NCI-H446 (cell line): ENCODE data around the gene ATP8B3.
A peak's percentile ranks its signal among the peaks of the same experiment; 100 is the strongest.

Source experiments
- DNase-seq, 2 experiments: peaks; one replicate each; lab custom pipeline; 2025; lab: John Stamatoyannopoulos, UW

Gene ATP8B3

GRCh38 chr19:1816530-1817298, 4.6 kb upstream of the ATP8B3 start:
- no peak for DNase-seq

- no peak for DNase-seq
Observed at GRCh38 chr19:1815605-1816529, 3.8 kb upstream of the ATP8B3 start.

- DNase-seq, result no peak
Observed at GRCh38 chr19:1814833-1815604, 2.9 kb upstream of the ATP8B3 start.

- no peak for DNase-seq
Observed at GRCh38 chr19:1814391-1814790, 2.3 kb upstream of the ATP8B3 start.

- DNase-seq, result no peak
Observed at GRCh38 chr19:1813192-1814182, 1.4 kb upstream of the ATP8B3 start.

GRCh38 chr19:1812426-1813191, 533 bp upstream of the ATP8B3 start:
- peak; percentile 93 to 94 for DNase-seq

- peak in 1 of 2 experiments; percentile 49 for DNase-seq
Observed at GRCh38 chr19:1811472-1811894, 593 bp downstream of the ATP8B3 start.

GRCh38 chr19:1810439-1811160, 1.5 kb downstream of the ATP8B3 start:
- DNase-seq, result no peak

- DNase-seq, result no peak
Observed at GRCh38 chr19:1809678-1810077, 2.4 kb downstream of the ATP8B3 start.

GRCh38 chr19:1808395-1808731, 3.7 kb downstream of the ATP8B3 start:
- no peak for DNase-seq

- no peak for DNase-seq
Observed at GRCh38 chr19:1807695-1808394, 4.2 kb downstream of the ATP8B3 start.

GRCh38 chr19:1807030-1807694, 4.9 kb downstream of the ATP8B3 start:
- DNase-seq, result no peak

GRCh38 chr19:1806184-1807029, 5.7 kb downstream of the ATP8B3 start:
- no peak for DNase-seq

- DNase-seq, result no peak
Observed at GRCh38 chr19:1805401-1806183, 6.5 kb downstream of the ATP8B3 start.

- no peak for DNase-seq
Observed at GRCh38 chr19:1804858-1805257, 7.2 kb downstream of the ATP8B3 start.

- DNase-seq, result peak in 1 of 2 experiments; percentile 48
Observed at GRCh38 chr19:1799695-1800342, 12.3 kb downstream of the ATP8B3 start.
